ENCODE results near the gene MRM2. TPM values are rescaled to one million over a fixed set of nuclear protein-coding genes. Genes with fewer than 3 reads are reported as not detected.

The MRM2 gene
- polyA plus RNA-seq, 2 of the 4 experiments (the other 2 are of a cell fraction) = 35.6 to 44.0 TPM

- peaks cover 10% of the 10 kb centered on the region for H3K9me3 ChIP-seq
- H3K4me2 ChIP-seq = no peak overlapping the region
- H3K4me3 ChIP-seq = no peak overlapping the region
- TF ChIP-seq RNF2 (IDR thresholded peaks at IDR 0.05; ENCODE audit: borderline replicate concordance, low read depth) = no peak
- TF ChIP-seq RFX5 (IDR thresholded peaks at IDR 0.05) = no peak
- no peak for TF ChIP-seq MAZ (IDR thresholded peaks at IDR 0.05; ENCODE audit: borderline replicate concordance, low read depth, low read length)
- TF ChIP-seq E2F6 (IDR thresholded peaks at IDR 0.05; ENCODE audit: borderline replicate concordance, low read depth) = no peak
- no peak for TF ChIP-seq SMC3 (IDR thresholded peaks at IDR 0.05)
- TF ChIP-seq BHLHE40 (IDR thresholded peaks at IDR 0.05; ENCODE audit: low read depth, low read length) = no peak
- no peak for TF ChIP-seq JUNB (IDR thresholded peaks at IDR 0.05)
- no peak for TF ChIP-seq KDM1A (IDR thresholded peaks at IDR 0.05; ENCODE audit: low read depth)
- no peak for TF ChIP-seq CHD2 (IDR thresholded peaks at IDR 0.05; ENCODE audit: low read length, partially characterized antibody)
- no peak for TF ChIP-seq ZC3H11A (IDR thresholded peaks at IDR 0.05)
- FAIRE-seq = no peak
- ChIA-PET POLR2A (no interaction called here), CTCF (interaction anchor here (0.6 to 1.4 kb wide), 4 partner anchors 8 to 106 kb away, joined by 3 to 4 read pairs (median 3); no protein-coding TSS in a partner anchor)
- DNase-seq (ENCODE audit: low read depth in 1 of 2, low spot score in 1 of 2) = no peak
- WGBS (ENCODE audit: missing lambda C conversion rate) = 79% methylated on average over 4 of the region's 4 CpGs
- H3K4me1 ChIP-seq = no peaks in the 10 kb centered on the region
- no peak for ATAC-seq
- H3K27ac ChIP-seq = no peak overlapping the region
Measured at GRCh38 chr7:2186166-2186565, 55.8 kb downstream of the MRM2 start.

DNA sequence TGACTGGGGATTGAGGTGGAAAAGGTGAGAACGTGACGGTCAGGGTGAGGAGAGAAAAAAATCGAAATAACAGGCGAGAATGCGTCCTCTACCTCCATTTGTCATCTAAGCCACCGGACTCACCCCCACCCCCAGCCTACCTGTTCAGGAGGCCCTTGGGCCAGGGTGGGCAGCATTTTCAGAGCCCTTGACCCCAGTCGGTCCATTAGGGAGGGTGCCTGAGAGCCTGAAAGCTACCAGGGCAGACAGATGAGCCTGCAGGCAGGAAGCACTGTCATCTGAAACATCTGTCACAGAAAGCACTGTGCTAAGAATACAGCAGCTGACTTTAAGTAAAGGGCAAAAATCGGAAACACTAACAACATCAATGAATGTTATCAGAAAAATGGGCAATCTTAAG lies 56.3 kb downstream of the MRM2 start:
- no peak for TF ChIP-seq CEBPB (IDR thresholded peaks at IDR 0.05)
- CTCF ChIA-PET = interaction anchor here (1.4 kb wide), 1 partner anchor 19 kb away, joined by 3 read pairs; no protein-coding TSS in a partner anchor
- Histone ChIP-seq H3K4me2 (no peak overlapping the region), H3K4me1 (no peaks in the 10 kb centered on the region), H3K4me3 (no peak overlapping the region), H3K9me3 (peaks cover 10% of the 10 kb centered on the region), H3K27ac (no peak overlapping the region)
- POLR2A ChIA-PET = no interaction called here
- FAIRE-seq (no peak), DNase-seq (ENCODE audit: low read depth in 1 of 2, low spot score in 1 of 2) (no peak), ATAC-seq (no peak)
- 86% methylated on average over 8 of the region's 8 CpGs for WGBS (ENCODE audit: missing lambda C conversion rate)

Other genes starting within 250 kb of the MRM2 start
- gene MAD1L1, start 9.3 kb downstream of the MRM2 start, polyA plus RNA-seq (2011; rRNA removed) = 10.4 and 16.6 TPM in 2 replicates
- 12.6 to 14.9 TPM (median 13.6 TPM) in 3 replicates for gene MAD1L1, start 9.3 kb downstream of the MRM2 start, polyA plus RNA-seq (2017; fragmentation: RNase III; extraction: RNeasy Plus Mini Kit Qiagen cat#74134 plus additional on column Dnase treatment)
- gene NUDT1, start within 50 bp of the MRM2 start, polyA plus RNA-seq (2011; rRNA removed) = 32.9 and 38.3 TPM in 2 replicates
- gene NUDT1, start within 50 bp of the MRM2 start, polyA plus RNA-seq (2017; fragmentation: RNase III; extraction: RNeasy Plus Mini Kit Qiagen cat#74134 plus additional on column Dnase treatment) = 92.3 to 95.4 TPM (median 92.9 TPM) in 3 replicates
- 36.3 and 36.4 TPM in 2 replicates for gene SNX8, start 72.2 kb upstream of the MRM2 start, polyA plus RNA-seq (2011; rRNA removed)
- 21.2 to 25.8 TPM (median 25.7 TPM) in 3 replicates for gene SNX8, start 72.2 kb upstream of the MRM2 start, polyA plus RNA-seq (2017; fragmentation: RNase III; extraction: RNeasy Plus Mini Kit Qiagen cat#74134 plus additional on column Dnase treatment)
- gene EIF3B, start 112.6 kb upstream of the MRM2 start, polyA plus RNA-seq (2011; rRNA removed) = 180 and 219 TPM in 2 replicates
- gene EIF3B, start 112.6 kb upstream of the MRM2 start, polyA plus RNA-seq (2017; fragmentation: RNase III; extraction: RNeasy Plus Mini Kit Qiagen cat#74134 plus additional on column Dnase treatment) = 206 to 230 TPM (median 207 TPM) in 3 replicates
- gene CHST12, start 161.4 kb upstream of the MRM2 start, polyA plus RNA-seq (2011; rRNA removed) = 5.6 and 6.2 TPM in 2 replicates
- 9.4 to 12.0 TPM (median 11.3 TPM) in 3 replicates for gene CHST12, start 161.4 kb upstream of the MRM2 start, polyA plus RNA-seq (2017; fragmentation: RNase III; extraction: RNeasy Plus Mini Kit Qiagen cat#74134 plus additional on column Dnase treatment)
- not detected in 2 replicates for gene GRIFIN, start 234.2 kb upstream of the MRM2 start, polyA plus RNA-seq (2011; rRNA removed)
- not detected in 3 replicates for gene GRIFIN, start 234.2 kb upstream of the MRM2 start, polyA plus RNA-seq (2017; fragmentation: RNase III; extraction: RNeasy Plus Mini Kit Qiagen cat#74134 plus additional on column Dnase treatment)

Measured in A549 (cell line).